ENCODE data around the gene FAM53A.

GRCh38 chr4:1641671-1642070, 42.4 kb downstream of the FAM53A start:
- no peak for TF ChIP-seq TAF1 (IDR thresholded peaks at IDR 0.05; ENCODE audit: low read depth)
- no peak for TF ChIP-seq NFIC (IDR thresholded peaks at IDR 0.05)
- TF ChIP-seq CEBPB (IDR thresholded peaks at IDR 0.05): no peak
- TF ChIP-seq YY1 (IDR thresholded peaks at IDR 0.05; ENCODE audit: low read depth): no peak
- no peak for TF ChIP-seq CREB1 (IDR thresholded peaks at IDR 0.05; ENCODE audit: low read depth)
- no peak for TF ChIP-seq RAD21 (IDR thresholded peaks at IDR 0.05; ENCODE audit: low read depth)
